Osteoblast (primary cell): Measurements from ENCODE around the gene CACNA2D3. TPM values are rescaled to one million over a fixed set of nuclear protein-coding genes. Genes with fewer than 3 reads are reported as not detected.

Experiments used
- DNase-seq: peaks from one replicate; pipeline ENCODE4 v3.0.0; 2011; ENCODE audit warnings: low spot score, mixed read lengths; ENCODE audit not compliant: insufficient read length; ENCODE audit errors: missing footprints
- H2AFZ ChIP-seq: 2 replicates; pipeline ENCODE4 v1.6.0; 2011; ENCODE audit warnings: mild to moderate bottlenecking, low read length
- H3K27ac ChIP-seq: 2 replicates; pipeline ENCODE4 v1.5.1; 2011; ENCODE audit warnings: mild to moderate bottlenecking, low read depth, low read length, moderate library complexity
- H3K27me3 ChIP-seq: 2 replicates; pipeline ENCODE4 v1.6.0; 2012; ENCODE audit warnings: mild to moderate bottlenecking, control low read depth, inconsistent platforms, low read length, moderate library complexity; ENCODE audit not compliant: insufficient read depth
- H3K36me3 ChIP-seq: 2 replicates; pipeline ENCODE4 v1.5.1; 2011; ENCODE audit warnings: mild to moderate bottlenecking, low read length, control low read depth, moderate library complexity; ENCODE audit not compliant: insufficient read depth
- H3K4me1 ChIP-seq: 2 replicates; pipeline ENCODE4 v1.5.1; 2011; ENCODE audit warnings: mild to moderate bottlenecking, low read length, control low read depth, moderate library complexity; ENCODE audit not compliant: insufficient read depth
- H3K4me2 ChIP-seq: 2 replicates; pipeline ENCODE4 v1.6.0; 2011; ENCODE audit warnings: mild to moderate bottlenecking, low read length; ENCODE audit not compliant: insufficient read depth
- H3K4me3 ChIP-seq: fragments of 200-600 bp; sonication (generic); 3 replicates; pipeline ENCODE4 v1.5.1; 2012; ENCODE audit warnings: mild to moderate bottlenecking, low read length, inconsistent platforms; ENCODE audit not compliant: insufficient read depth
- H3K79me2 ChIP-seq: 2 replicates; pipeline ENCODE4 v1.6.0; 2012; ENCODE audit warnings: mild to moderate bottlenecking, low read length, control low read depth, inconsistent platforms; ENCODE audit not compliant: insufficient read depth
- H3K9me3 ChIP-seq: 2 replicates; pipeline ENCODE4 v1.5.1; 2011; ENCODE audit warnings: low read depth, low read length, control low read depth
- H4K20me1 ChIP-seq: 2 replicates; pipeline ENCODE4 v1.6.0; 2012; ENCODE audit warnings: mild to moderate bottlenecking, low read length, control low read depth; ENCODE audit not compliant: insufficient read depth
- total RNA-seq: library from RNA; depleted of rRNA; stranded (reverse); fragments of >200 nt; gene quantifications from 2 replicates; pipeline ENCODE4 v1.2.3, GENCODE V29; 2012
- TF ChIP-seq, protein P1 (sequence below): IDR thresholded peaks from 2 replicates; pipeline ENCODE4 v1.5.1; 2011; ENCODE audit warnings: mild to moderate bottlenecking, low read depth, low read length, moderate library complexity; ENCODE audit errors: extremely low read depth

Gene CACNA2D3
- total RNA-seq, 1 donor: 0.36 TPM

DNA sequence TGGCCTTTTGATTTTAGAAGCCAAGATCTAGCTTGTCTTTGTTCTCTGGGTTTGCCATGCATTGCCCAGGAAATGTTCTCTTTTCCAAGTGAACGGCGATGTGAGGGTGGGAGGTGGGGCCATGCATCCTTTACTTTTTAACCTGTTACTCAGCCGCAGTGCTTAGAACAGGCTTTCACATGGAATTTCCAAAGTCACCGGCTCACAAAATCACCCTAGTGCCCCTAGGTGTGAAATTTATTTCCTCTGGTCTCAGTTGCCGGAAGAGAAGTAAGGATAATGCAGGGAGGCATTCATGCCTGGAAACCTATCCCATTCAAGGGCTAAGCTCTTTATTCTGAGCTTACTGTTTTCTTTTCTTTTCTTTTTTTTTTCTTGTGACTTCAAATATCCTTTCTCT, 93.2 kb downstream of the CACNA2D3 start:
- TF ChIP-seq, protein P1, sequence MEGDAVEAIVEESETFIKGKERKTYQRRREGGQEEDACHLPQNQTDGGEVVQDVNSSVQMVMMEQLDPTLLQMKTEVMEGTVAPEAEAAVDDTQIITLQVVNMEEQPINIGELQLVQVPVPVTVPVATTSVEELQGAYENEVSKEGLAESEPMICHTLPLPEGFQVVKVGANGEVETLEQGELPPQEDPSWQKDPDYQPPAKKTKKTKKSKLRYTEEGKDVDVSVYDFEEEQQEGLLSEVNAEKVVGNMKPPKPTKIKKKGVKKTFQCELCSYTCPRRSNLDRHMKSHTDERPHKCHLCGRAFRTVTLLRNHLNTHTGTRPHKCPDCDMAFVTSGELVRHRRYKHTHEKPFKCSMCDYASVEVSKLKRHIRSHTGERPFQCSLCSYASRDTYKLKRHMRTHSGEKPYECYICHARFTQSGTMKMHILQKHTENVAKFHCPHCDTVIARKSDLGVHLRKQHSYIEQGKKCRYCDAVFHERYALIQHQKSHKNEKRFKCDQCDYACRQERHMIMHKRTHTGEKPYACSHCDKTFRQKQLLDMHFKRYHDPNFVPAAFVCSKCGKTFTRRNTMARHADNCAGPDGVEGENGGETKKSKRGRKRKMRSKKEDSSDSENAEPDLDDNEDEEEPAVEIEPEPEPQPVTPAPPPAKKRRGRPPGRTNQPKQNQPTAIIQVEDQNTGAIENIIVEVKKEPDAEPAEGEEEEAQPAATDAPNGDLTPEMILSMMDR: no peak
- H3K9me3 ChIP-seq: no peaks in the 10 kb centered on the region
- H2AFZ ChIP-seq: no peak overlapping the region
- no peak overlapping the region for H3K4me3 ChIP-seq
- no peaks in the 10 kb centered on the region for H4K20me1 ChIP-seq
- no peak overlapping the region for H3K4me2 ChIP-seq
- no peak overlapping the region for H3K27ac ChIP-seq
- H3K36me3 ChIP-seq: no peaks in the 10 kb centered on the region
- H3K27me3 ChIP-seq: no peaks in the 10 kb centered on the region
- no peak for DNase-seq
- no peaks in the 10 kb centered on the region for H3K79me2 ChIP-seq
- no peaks in the 10 kb centered on the region for H3K4me1 ChIP-seq

DNA sequence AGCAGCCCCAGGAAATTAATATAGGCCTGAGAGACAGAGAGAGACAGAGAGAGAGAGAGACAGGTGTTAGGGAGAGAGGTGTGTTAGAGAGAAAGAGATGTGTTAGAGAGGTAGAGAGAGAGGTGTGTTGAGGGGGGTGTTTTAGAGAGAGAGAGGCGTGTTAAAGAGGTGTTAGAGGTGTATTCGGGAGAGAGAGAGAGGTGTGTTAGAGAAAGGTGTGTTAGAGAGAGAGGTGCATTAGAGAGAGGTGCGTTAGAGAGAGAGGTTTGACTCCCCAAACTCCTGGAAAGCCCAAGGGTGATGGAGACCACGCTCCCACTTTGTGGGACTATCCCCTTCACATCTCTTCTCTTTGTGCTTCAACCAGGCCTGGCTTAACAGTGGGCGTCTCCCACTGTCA, 95.5 kb downstream of the CACNA2D3 start:
- Histone ChIP-seq H3K9me3 (no peaks in the 10 kb centered on the region), H3K27me3 (no peaks in the 10 kb centered on the region), H3K4me2 (no peak overlapping the region), H3K36me3 (no peaks in the 10 kb centered on the region), H2AFZ (no peak overlapping the region), H3K27ac (no peak overlapping the region), H4K20me1 (no peaks in the 10 kb centered on the region), H3K4me1 (no peaks in the 10 kb centered on the region), H3K4me3 (no peak overlapping the region), H3K79me2 (no peaks in the 10 kb centered on the region)
- TF ChIP-seq, protein P1: no peak
- DNase-seq: no peak

DNA sequence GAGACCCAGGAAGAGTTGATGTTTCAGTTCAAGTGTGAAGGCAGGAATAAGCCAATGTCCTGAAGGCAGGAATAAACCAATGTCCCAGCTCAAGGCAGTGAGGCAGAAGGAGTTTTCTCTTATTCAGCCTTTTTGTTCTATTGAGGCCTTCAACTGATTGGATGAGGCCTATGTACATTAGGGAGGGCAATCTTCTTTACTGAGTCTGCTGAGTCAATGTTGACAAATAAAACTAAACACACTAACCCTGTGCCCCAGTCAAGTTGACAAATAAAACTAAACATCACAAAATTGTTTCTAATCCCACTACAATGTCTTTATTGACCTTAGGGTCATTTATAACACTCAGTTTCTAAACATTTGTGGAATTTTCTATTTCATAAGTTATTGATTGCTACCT, 100.0 kb downstream of the CACNA2D3 start:
- no peaks in the 10 kb centered on the region for H4K20me1 ChIP-seq
- no peak overlapping the region for H3K4me2 ChIP-seq
- H3K9me3 ChIP-seq: no peaks in the 10 kb centered on the region
- no peaks in the 10 kb centered on the region for H3K36me3 ChIP-seq
- no peak overlapping the region for H3K27ac ChIP-seq
- DNase-seq: no peak
- no peak overlapping the region for H2AFZ ChIP-seq
- no peaks in the 10 kb centered on the region for H3K4me1 ChIP-seq
- TF ChIP-seq, protein P1: no peak
- H3K79me2 ChIP-seq: no peaks in the 10 kb centered on the region
- H3K4me3 ChIP-seq: no peak overlapping the region
- H3K27me3 ChIP-seq: no peaks in the 10 kb centered on the region

DNA sequence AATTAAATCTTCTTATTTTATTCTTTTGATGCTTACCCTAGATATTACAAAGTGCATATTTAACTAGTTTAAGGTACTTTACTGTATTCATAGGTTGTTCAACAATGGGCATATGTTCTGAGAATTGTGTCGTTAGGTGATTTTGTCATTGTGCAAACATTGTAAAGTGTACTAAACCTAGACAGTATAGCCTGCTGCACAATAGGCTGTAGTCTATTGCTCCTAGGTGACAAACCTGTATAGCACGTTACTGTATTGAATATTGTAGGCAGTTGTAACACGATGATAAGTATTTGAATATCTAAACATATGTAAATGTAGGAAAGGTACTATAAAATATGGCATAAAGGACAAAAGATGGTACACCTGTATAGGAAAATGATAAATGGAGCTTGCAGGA, 100.7 kb downstream of the CACNA2D3 start:
- no peak overlapping the region for H3K4me2 ChIP-seq
- H3K9me3 ChIP-seq: no peaks in the 10 kb centered on the region
- DNase-seq: no peak
- H3K4me3 ChIP-seq: no peak overlapping the region
- no peak overlapping the region for H3K27ac ChIP-seq
- no peaks in the 10 kb centered on the region for H3K27me3 ChIP-seq
- no peaks in the 10 kb centered on the region for H4K20me1 ChIP-seq
- H3K36me3 ChIP-seq: no peaks in the 10 kb centered on the region
- no peak overlapping the region for H2AFZ ChIP-seq
- TF ChIP-seq, protein P1: no peak
- H3K4me1 ChIP-seq: no peaks in the 10 kb centered on the region
- no peaks in the 10 kb centered on the region for H3K79me2 ChIP-seq
